HepG2 (cell line): ENCODE measurements around the gene P3H4. TPM values are rescaled to one million over a fixed set of nuclear protein-coding genes. Genes with fewer than 3 reads are reported as not detected.

Experiments
- ARNT ChIP-seq: fragments of 450-650 bp; IDR thresholded peaks from 2 replicates; pipeline ENCODE4 v1.6.1; 2017
- BCL3 ChIP-seq: sonication (generic); formaldehyde crosslinking; IDR thresholded peaks from 2 replicates; pipeline ENCODE4 v1.5.1; 2020; ENCODE audit warnings: mild to moderate bottlenecking, missing genetic modification reagents, moderate library complexity
- GABPB1 ChIP-seq: IDR thresholded peaks from 2 replicates; pipeline ENCODE4 v1.6.1; 2016; ENCODE audit warnings: mild to moderate bottlenecking, missing genetic modification reagents, moderate library complexity, missing compliant biosample characterization
- HIVEP1 ChIP-seq: sonication (generic); formaldehyde crosslinking; IDR thresholded peaks from 2 replicates; pipeline ENCODE4 v1.4.0; 2020; ENCODE audit warnings: mild to moderate bottlenecking, missing genetic modification reagents
- ISL2 ChIP-seq: sonication (generic); formaldehyde crosslinking; IDR thresholded peaks from 2 replicates; pipeline ENCODE4 v1.5.0; 2020; ENCODE audit warnings: missing genetic modification reagents
- KLF13 ChIP-seq: sonication (generic); formaldehyde crosslinking; IDR thresholded peaks from 2 replicates; pipeline ENCODE4 v1.4.0; 2020; ENCODE audit warnings: mild to moderate bottlenecking, missing genetic modification reagents
- KLF16 ChIP-seq, 2 experiments: sonication (generic) in 1 of 2; formaldehyde crosslinking in 1 of 2; IDR thresholded peaks; 2 replicates each; pipeline versions ENCODE4 v1.6.1 to v1.8.0; 2016 to 2023; ENCODE audit warnings: missing genetic modification reagents in 2 of 2, missing compliant biosample characterization in 1 of 2
- KMT2A ChIP-seq: sonication (generic); formaldehyde crosslinking; IDR thresholded peaks from 2 replicates; pipeline ENCODE4 v1.4.0; 2020; ENCODE audit warnings: missing genetic modification reagents
- KMT2B ChIP-seq: IDR thresholded peaks from 2 replicates; pipeline ENCODE4 v1.6.1; 2016; ENCODE audit warnings: missing genetic modification reagents, missing compliant biosample characterization
- MTF1 ChIP-seq: sonication (generic); formaldehyde crosslinking; IDR thresholded peaks from 2 replicates; pipeline ENCODE4 v1.5.0; 2020; ENCODE audit warnings: missing genetic modification reagents
- MXI1 ChIP-seq: IDR thresholded peaks from 3 replicates; pipeline ENCODE4 v1.6.1; 2012; ENCODE audit warnings: low read depth, low read length, inconsistent platforms, borderline replicate concordance
- MYC ChIP-seq: sonication (generic); formaldehyde crosslinking; IDR thresholded peaks from 2 replicates; pipeline ENCODE4 v1.9.0; 2021; ENCODE audit warnings: missing genetic modification reagents, borderline replicate concordance
- NFIC ChIP-seq: IDR thresholded peaks from 2 replicates; pipeline ENCODE4 v1.6.1; 2012; ENCODE audit warnings: mild to moderate bottlenecking, low read length, inconsistent platforms
- ONECUT2 ChIP-seq: sonication (generic); formaldehyde crosslinking; IDR thresholded peaks from 2 replicates; pipeline ENCODE4 v1.4.0; 2020; ENCODE audit warnings: missing genetic modification reagents
- PHF21A ChIP-seq: sonication (generic); formaldehyde crosslinking; IDR thresholded peaks from 2 replicates; pipeline ENCODE4 v1.5.0; 2020; ENCODE audit warnings: mild to moderate bottlenecking, missing genetic modification reagents
- SALL2 ChIP-seq: sonication (generic); formaldehyde crosslinking; IDR thresholded peaks from 2 replicates; pipeline ENCODE4 v1.8.1; 2023; ENCODE audit warnings: mild to moderate bottlenecking, missing genetic modification reagents, inconsistent platforms
- SNAPC2 ChIP-seq: sonication (generic); formaldehyde crosslinking; IDR thresholded peaks from 2 replicates; pipeline ENCODE4 v1.8.1; 2022; ENCODE audit warnings: mild to moderate bottlenecking, missing genetic modification reagents
- SOX5 ChIP-seq: IDR thresholded peaks from 2 replicates; pipeline ENCODE4 v1.6.1; 2016; ENCODE audit warnings: borderline replicate concordance
- TFAP4 ChIP-seq: sonication (generic); IDR thresholded peaks from 2 replicates; pipeline ENCODE4 v1.6.1; 2016; ENCODE audit warnings: low read depth, borderline replicate concordance
- WIZ ChIP-seq: sonication (generic); formaldehyde crosslinking; IDR thresholded peaks from 2 replicates; pipeline ENCODE4 v1.5.1; 2020; ENCODE audit warnings: mild to moderate bottlenecking, missing genetic modification reagents
- ZNF414 ChIP-seq: sonication (generic); formaldehyde crosslinking; IDR thresholded peaks from 2 replicates; pipeline ENCODE4 v1.5.0; 2020; ENCODE audit warnings: missing genetic modification reagents
- ZNF441 ChIP-seq: sonication (generic); formaldehyde crosslinking; IDR thresholded peaks from 2 replicates; pipeline ENCODE4 v1.7.0; 2021; ENCODE audit warnings: missing genetic modification reagents, borderline replicate concordance
- ZNF530 ChIP-seq: sonication (generic); formaldehyde crosslinking; IDR thresholded peaks from 2 replicates; pipeline ENCODE4 v1.5.0; 2020; ENCODE audit warnings: low read depth, mild to moderate bottlenecking, missing genetic modification reagents
- ZNF558 ChIP-seq: sonication (generic); formaldehyde crosslinking; IDR thresholded peaks from 2 replicates; pipeline ENCODE4 v1.9.0; 2022; ENCODE audit warnings: mild to moderate bottlenecking, missing genetic modification reagents, borderline replicate concordance
- ZNF563 ChIP-seq: sonication (generic); formaldehyde crosslinking; IDR thresholded peaks from 2 replicates; pipeline ENCODE4 v1.8.0; 2022; ENCODE audit warnings: mild to moderate bottlenecking, moderate library complexity, missing genetic modification reagents
- ZNF589 ChIP-seq: sonication (generic); formaldehyde crosslinking; conservative IDR thresholded peaks from 2 replicates; pipeline ENCODE4 v1.8.0; 2022; ENCODE audit warnings: mild to moderate bottlenecking, moderate library complexity, missing genetic modification reagents
- ZNF773 ChIP-seq: sonication (generic); formaldehyde crosslinking; IDR thresholded peaks from 2 replicates; pipeline ENCODE4 v1.4.0; 2020; ENCODE audit warnings: missing genetic modification reagents, borderline replicate concordance
- ZNF780A ChIP-seq: sonication (generic); formaldehyde crosslinking; IDR thresholded peaks from 2 replicates; pipeline ENCODE4 v1.8.0; 2022; ENCODE audit warnings: mild to moderate bottlenecking, missing genetic modification reagents, moderate library complexity
- ZNF792 ChIP-seq: IDR thresholded peaks from 2 replicates; pipeline ENCODE4 v1.6.1; 2016
- ZSCAN12 ChIP-seq: sonication (generic); formaldehyde crosslinking; IDR thresholded peaks from 2 replicates; pipeline ENCODE4 v1.9.0; 2021; ENCODE audit warnings: mild to moderate bottlenecking, missing genetic modification reagents
- polyA plus RNA-seq, 8 experiments: library from polyadenylated mRNA; depleted of rRNA in 3 of 8; stranded (reverse) in 7 of 8; unstranded in 1 of 8; fragments of >200 nt; fragmentation: Illumina TruSeq in 4 of 8; extraction: Trizol in 4 of 8; gene quantifications; 2 replicates each; pipeline versions ENCODE4 v1.2.1 to v1.2.3, GENCODE V29; 2011 to 2016; ENCODE audit warnings: low read depth in 4 of 8, missing spikeins in 1 of 8, mixed read lengths in 1 of 8; ENCODE audit not compliant: insufficient read depth in 1 of 8
- total RNA-seq, 5 experiments: library from RNA; depleted of rRNA; stranded (reverse); fragments of >200 nt; fragmentation: Illumina TruSeq; extraction: Trizol; gene quantifications; 2 replicates each; pipeline ENCODE4 v1.2.3, GENCODE V29; 2016; ENCODE audit warnings: low read depth in 1 of 5
- TF ChIP-seq, protein P1 (sequence below): sonication (generic); formaldehyde crosslinking; IDR thresholded peaks from 2 replicates; pipeline ENCODE4 v1.8.0; 2023; ENCODE audit warnings: mild to moderate bottlenecking, missing genetic modification reagents

Gene P3H4
- total and polyA plus RNA-seq, 2 of the 13 experiments (the other 11 are each of a cell fraction or from before 2014, with no cell fraction given), result 37.1 to 50.6 TPM

GRCh38 chr17:41836550-41837196, 24.9 kb upstream of the P3H4 start (continued):
- TF ChIP-seq BCL3 (CRISPR knock-in tag), result 0 out of 2 replicates have a peak, but pooled peaks have one; percentile 7
- no peak for TF ChIP-seq ZNF589 (CRISPR knock-in tag)
- no peak for TF ChIP-seq ZNF563 (CRISPR knock-in tag)
- 0 out of 2 replicates have a peak, but pooled peaks have one; percentile 16 for TF ChIP-seq GABPB1 (CRISPR knock-in tag)
- TF ChIP-seq SOX5 (CRISPR knock-in tag), result no peak
- no peak for TF ChIP-seq KLF16 (CRISPR knock-in tag; IDR thresholded peaks at IDR 0.05)
- no peak for TF ChIP-seq MXI1
- no peak for TF ChIP-seq MYC (CRISPR knock-in tag)
- TF ChIP-seq ZNF792 (CRISPR knock-in tag), result no peak
- no peak for TF ChIP-seq KMT2A (CRISPR knock-in tag)
- TF ChIP-seq, protein P1, sequence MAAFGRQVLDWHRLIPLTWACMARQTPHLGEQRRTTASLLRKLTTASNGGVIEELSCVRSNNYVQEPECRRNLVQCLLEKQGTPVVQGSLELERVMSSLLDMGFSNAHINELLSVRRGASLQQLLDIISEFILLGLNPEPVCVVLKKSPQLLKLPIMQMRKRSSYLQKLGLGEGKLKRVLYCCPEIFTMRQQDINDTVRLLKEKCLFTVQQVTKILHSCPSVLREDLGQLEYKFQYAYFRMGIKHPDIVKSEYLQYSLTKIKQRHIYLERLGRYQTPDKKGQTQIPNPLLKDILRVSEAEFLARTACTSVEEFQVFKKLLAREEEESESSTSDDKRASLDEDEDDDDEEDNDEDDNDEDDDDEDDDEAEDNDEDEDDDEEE (CRISPR knock-in tag), result no peak
- TF ChIP-seq MTF1 (CRISPR knock-in tag), result no peak
- peak; percentile 43; the same call in 1 of the 2 replicates for TF ChIP-seq ISL2 (CRISPR knock-in tag)
- TF ChIP-seq ZNF780A (CRISPR knock-in tag), result no peak
- 0 out of 2 replicates have a peak, but pooled peaks have one; percentile 21 for TF ChIP-seq ZSCAN12 (CRISPR knock-in tag)
- TF ChIP-seq ZNF558 (CRISPR knock-in tag), result no peak
- peak; percentile 34; the same call in 1 of the 2 replicates for TF ChIP-seq KMT2B (CRISPR knock-in tag)
- TF ChIP-seq ONECUT2 (CRISPR knock-in tag), result no peak
- no peak for TF ChIP-seq ZNF530
- no peak for TF ChIP-seq PHF21A (CRISPR knock-in tag)
- TF ChIP-seq ZNF773 (CRISPR knock-in tag), result no peak
- no peak for TF ChIP-seq ZNF441 (CRISPR knock-in tag)
- no peak for TF ChIP-seq WIZ (CRISPR knock-in tag)
- TF ChIP-seq KLF13 (CRISPR knock-in tag), result no peak
- 0 out of 2 replicates have a peak, but pooled peaks have one; percentile 22 for TF ChIP-seq HIVEP1
- no peak for TF ChIP-seq ZNF414 (CRISPR knock-in tag)
- TF ChIP-seq NFIC, result no peak
- no peak for TF ChIP-seq ARNT
- TF ChIP-seq SALL2 (CRISPR knock-in tag), result peak; percentile 61; the same call in 1 of the 2 replicates
- no peak for TF ChIP-seq TFAP4
- TF ChIP-seq SNAPC2, result 0 out of 2 replicates have a peak, but pooled peaks have one; percentile 21
